ENCODE results near the gene KIAA1217. TPM values are rescaled to one million over a fixed set of nuclear protein-coding genes. Genes with fewer than 3 reads are reported as not detected.

Gene KIAA1217
- total RNA-seq, 1 experiment from 2014 or later: 2.4 TPM

DNA sequence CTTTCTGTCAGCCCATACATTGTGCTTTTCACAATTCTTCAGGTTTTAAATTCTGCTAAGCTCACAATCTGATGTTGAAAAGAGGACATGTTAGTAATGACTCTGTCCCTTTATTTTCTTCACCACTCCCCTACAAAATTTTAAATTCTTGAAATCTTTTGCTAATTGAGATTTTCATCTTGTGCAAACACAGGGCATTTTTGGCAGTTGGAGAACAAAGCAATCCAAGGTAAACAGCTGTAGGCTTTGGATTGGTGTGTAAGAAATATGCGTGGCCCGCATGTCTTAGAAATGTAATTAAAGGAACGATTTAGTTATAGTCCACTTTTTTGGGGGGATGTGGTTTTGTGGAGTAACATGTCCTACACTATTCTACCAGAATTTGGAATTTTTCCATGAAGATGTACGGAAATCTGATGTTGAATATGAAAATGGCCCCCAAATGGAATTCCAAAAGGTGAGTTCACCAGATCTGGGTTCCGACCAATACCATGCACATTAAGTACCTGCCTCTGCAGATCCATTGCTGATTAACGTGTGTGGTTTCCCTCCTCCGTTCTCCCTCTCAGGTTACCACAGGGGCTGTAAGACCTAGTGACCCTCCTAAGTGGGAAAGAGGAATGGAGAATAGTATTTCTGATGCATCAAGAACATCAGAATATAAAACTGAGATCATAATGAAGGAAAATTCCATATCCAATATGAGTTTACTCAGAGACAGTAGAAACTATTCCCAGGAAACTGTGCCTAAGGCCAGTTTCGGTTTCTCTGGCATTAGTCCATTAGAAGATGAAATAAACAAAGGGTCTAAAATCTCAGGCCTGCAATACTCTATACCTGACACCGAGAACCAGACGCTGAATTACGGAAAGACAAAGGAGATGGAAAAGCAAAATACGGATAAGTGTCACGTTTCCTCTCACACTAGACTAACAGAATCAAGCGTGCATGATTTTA, 333.7 kb downstream of the KIAA1217 start:
- no peak for DNase-seq (ENCODE audit: low read depth)

DNA sequence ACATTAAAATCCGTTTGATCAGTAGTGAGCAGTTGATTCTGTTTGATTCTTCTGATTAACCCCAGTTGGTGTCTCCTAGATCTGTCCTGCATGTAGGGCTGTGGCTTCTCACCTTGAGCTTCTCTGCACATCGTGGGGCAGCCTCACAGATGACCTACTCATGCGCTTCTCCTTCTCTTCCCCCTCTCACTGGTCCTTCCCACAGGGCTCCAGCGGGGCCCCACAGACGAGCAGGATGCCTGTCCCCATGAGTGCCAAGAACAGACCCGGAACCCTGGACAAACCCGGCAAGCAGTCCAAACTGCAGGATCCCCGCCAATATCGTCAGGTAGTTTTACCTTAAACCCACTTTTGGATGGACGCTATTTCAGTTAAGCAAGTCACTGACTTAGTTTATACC, 335.8 kb downstream of the KIAA1217 start:
- no peak for DNase-seq (ENCODE audit: low read depth)

DNA sequence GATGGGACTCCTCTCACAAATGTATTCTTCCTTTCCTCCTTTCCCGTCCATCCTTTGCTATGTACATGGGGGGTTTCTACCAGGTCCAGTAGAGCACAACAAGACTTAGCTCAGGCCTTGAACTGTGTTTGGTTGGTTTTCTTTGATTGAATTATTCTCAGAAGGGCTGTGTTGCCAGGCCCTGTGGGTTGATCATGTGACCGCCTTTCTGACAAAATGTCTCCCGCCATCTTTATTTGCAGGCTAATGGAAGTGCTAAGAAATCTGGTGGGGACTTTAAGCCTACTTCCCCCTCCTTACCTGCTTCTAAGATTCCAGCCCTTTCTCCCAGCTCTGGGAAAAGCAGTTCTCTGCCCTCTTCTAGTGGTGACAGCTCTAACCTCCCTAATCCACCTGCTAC, 336.6 kb downstream of the KIAA1217 start:
- DNase-seq (ENCODE audit: low read depth): no peak

DNA sequence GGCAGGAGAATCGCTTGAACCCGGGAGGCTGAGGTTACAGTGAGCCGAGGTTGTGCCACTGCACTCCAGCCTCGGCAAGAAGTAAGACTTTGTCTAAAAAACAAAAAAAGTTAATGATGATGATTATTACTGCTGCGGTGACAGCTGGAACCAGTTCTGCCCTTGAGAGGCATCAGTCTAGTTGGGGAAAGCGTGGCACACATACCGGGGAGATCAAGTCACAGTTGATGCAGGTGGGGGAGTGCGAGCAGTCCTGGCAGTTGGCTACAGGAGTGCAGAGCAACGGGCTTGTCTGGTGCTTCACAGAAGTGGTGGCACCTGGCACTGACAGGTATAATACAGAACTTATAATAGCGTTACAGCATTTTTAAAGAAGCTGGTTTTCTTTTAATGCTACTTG, 341.7 kb downstream of the KIAA1217 start:
- DNase-seq (ENCODE audit: low read depth): no peak

DNA sequence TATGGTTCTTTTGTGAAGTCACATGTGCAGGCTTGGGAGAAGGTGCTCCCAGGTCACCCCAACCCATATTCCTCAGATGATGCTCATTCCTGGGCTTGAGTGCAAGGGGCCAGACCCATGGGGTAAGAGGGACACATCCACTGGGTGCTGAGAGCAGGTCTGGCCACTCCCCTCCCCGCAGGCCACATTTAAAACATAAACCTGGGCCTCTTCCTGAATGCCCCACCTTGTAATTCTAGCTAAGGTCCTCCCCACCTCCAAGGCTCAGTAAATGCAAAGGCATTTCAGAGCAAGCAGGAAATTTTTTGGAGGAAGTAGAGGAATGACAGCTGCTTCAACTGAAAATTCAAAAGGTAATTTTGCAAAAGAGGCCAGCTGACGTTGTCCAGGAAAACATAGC, 342.2 kb downstream of the KIAA1217 start:
- no peak for DNase-seq (ENCODE audit: low read depth)

DNA sequence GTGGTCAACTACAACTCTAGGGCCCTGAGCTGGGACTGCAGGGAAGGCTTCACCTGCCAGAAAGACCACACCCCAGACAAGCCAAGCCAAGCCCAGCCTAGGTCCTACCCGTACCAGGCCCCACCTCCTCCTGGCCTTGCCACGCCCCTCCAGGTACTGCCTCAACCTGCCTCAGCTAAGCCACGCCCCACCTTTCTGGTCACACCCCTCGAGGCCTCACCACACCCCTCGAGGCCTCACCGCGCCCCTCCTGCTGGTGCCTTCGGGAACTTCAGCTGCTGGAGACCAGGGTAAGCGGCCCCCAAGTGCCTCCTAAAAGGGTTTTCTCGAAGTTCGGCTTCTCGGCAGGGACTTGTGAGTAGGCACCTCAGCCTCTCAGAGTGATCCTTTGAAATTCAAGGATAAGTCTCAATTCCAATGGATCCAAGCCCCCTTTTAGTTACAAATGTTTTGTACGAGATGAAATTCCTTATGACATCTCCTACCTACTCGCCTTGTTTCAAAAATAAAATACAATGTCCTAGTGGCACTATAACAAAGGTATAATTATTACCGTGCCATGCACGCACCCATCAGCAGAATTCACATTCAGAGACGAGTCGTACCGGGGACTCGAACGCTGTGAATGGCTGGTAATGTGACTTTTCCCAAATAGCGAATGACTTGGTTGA, 343.5 kb downstream of the KIAA1217 start:
- no peak for DNase-seq (ENCODE audit: low read depth)

DNA sequence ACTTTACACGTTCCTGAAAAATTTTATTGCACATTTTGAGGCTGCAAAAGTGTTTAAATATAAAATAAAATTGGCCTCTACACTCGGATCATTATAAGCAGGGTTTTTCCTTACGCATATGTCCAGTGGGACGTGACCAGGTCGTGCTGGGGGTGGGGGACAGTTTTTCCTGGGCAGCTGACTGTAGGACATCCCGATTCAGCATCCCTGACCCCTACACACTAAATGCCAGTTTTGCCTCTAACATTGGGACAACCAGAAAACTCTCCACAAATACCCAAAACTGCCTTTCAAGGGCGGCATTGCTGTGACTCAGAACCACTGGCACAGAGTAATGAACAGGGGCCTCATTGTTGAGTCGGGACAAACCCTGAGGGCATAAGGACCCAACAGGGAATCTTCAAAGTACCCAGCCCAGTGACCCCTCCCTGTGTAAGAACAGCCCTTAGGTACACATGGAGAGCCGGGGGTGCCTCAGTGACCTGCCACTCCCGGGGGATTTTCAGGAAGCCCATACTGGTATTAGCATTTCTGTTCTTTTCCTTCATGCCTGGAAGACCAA, 344.2 kb downstream of the KIAA1217 start:
- peak; percentile 43 for DNase-seq (ENCODE audit: low read depth)

DNA sequence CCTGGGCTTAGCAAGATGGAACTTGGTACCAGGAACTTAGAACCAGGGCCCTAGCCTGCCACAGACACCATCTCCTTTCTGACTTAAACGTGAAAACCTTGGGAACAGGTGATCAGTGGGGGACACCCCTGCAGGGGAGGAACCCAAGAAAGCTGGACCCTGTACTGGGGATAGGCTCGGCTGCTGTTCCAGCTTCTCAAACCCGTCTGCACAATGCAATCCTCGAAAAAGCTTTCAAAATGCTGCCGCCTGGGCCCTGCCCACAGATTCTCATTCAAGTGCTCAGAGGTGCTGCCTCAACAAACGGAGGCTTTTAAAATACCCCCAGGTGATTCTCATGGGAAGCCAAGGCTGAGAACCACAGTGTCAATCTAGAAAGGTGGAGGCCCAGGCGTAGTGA, 345.1 kb downstream of the KIAA1217 start:
- no peak for DNase-seq (ENCODE audit: low read depth)

DNA sequence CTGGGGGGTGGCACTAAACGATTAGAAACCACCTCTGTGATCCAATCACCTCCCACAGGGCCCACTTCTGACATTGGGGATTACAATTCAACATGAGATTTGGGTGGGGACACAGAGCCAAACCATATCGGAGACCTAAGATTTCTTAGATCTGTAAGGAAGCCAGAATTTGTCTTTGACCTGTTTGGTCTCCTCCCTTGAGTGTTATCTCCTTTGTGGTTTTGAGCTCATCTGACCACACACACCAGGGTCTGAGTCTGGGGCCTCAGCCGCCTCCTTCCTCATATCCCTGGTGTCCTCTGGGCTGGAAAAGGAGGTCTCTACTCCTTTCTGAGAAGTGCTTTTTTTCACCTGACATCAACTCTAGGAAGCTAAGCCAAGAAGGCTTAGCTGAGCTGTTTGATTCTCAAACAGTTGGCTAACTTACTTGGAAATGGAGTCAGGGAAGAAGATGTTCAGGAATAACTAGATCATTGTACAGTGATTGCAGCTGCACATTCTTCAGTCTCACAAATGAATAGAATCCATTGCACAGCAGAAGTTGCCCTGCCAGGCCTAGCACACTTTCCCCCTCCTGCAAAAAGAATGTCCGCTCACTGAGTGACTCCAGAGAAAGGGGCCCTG, 347.3 kb downstream of the KIAA1217 start:
- DNase-seq (ENCODE audit: low read depth): no peak

DNA sequence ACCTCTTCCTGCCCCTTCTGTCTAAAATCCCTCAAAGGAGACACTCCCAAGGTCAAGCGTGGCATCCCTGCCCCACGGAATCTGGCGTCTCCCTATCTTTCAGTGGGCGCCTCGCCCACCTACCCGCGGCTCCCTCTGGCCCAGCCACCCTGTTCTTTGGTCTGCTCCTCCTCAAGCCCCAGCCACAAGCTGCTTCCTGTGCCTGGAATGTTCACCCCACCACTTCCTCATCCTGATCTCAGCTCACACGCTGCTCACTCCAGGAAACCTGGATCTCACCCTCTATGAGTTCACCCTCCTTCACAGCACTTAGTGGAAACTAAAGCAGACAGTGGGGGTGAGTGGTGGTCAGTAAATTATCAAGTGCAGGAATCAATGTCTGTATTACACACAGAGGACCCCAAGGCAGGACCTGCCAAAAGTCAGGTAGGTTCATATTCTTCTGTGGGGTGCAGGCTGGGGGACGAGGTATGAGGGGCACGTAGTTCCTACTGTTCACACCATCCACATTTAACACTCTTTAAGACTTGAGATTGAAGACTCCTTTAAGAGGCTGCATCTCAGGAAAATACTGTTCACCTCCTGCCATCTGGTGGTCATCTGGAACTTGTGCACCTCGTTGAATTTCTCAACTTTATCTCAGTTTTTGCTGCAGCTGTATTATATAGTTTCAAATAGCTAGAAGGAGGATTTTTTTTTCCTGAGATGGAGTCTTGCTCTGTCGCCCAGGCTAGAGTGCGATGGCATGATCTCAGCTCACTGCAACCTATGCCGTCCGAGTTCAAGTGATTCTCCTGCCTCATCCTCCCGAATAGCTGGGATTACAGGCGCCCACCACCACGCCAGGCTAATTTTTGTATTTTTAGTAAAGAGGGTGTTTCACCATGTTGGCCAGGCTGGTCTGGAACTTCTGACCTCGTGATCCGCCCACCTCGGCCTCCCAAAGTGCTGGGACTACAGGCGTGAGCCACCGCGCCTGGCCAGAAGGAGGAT, 348.1 kb downstream of the KIAA1217 start:
- DNase-seq (ENCODE audit: low read depth): peak; percentile 68

DNA sequence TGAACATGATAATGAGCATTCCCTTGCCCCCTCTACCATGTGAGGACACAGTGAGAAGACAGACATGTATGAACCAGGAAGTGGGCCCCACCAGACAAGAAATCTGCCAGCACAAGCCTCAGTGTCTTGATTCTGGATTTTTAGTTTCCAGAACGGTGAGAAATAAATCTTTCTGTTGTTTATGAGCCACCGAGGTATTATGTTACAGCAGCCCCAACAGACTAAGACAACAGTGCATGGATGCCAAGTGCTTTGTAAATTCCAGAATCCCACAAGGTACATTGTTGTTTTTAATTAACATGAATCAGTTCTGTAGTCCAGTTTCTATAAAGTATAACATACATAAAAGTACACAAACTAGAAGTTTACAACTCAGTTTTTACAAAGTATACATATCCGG, 352.5 kb downstream of the KIAA1217 start:
- DNase-seq (ENCODE audit: low read depth): no peak

DNA sequence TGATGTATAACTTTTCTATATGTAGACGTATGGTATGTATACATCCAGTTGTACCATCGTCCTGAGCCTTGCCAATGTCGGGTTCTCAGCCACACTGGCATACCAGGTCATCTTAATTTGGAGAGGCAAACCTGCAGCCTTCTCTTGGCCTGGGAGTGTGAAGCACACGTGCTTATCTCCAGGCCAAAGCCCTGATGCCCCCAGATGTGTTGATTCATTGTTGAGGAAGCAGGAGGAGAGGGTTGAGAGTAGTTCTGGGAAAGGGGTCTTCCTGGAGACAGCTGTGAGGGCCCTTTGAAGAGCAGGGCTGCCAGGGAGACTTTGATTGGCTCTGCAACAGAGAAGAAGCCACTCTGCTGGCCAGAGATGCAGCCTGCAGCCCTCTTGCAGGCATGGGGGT, 359.1 kb downstream of the KIAA1217 start:
- no peak for DNase-seq (ENCODE audit: low read depth)

DNA sequence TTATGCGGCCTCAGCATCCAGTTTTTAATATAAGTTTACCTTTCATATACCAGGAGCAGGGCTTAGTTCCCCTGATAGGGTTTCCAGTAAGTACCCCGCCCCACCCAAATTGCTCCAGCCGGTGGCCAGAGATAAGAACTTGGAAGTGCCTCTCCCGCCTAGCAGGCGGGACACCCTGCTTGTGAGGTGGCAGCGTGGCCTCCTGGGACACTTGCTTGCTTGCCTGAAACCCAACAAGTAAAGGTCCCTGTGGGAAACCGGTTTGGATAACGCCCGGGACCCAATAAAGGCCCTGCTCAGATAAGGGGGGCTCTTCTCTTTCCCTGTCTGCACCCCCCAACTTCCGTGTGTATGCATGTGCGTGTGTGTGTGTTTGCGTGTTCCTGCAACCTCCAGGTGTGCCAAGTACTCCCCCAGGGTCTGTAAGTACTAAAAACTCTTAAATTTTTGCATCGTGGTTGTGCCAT, 360.4 kb downstream of the KIAA1217 start:
- DNase-seq (ENCODE audit: low read depth): no peak

DNA sequence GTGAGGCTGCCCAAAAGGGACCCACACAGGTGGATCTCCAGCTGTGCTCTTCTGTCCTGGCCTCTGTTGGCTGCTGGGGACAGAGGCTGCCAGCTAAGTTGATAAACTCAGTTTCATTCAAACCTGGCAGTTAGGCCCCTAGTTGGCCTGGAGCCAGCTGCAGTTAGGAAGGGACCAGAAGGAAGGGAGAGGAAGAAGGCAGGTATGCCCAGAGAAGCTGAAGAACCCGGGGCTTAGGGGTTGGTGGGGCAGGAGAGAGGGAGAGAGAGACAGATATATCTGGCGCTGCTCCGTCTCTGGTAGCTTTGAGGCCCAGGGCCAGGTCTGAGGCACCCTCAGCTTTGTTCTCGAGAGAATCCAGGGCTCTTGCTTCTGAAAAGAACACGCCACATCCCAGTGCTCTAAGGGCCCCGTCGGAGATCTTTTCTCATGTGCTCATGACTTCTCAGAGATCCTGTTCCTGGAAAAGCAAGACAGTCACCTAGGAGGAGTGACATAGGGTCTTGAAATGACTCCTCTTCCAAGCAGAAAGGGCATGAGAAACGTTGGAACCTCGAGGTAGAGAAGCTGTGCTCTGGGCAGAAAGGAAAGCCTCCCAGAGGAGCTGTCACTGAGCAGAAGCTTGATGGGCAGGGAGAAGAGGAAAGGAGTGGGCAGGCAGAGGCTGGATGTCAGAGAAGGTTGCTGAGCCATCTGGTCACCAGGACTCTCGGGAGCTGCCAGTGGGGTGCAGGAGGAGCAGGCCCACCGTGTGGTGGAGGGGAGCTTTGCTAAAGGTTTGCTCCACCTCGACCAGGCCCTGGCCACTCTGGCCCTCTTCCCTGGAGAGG, 361.1 kb downstream of the KIAA1217 start:
- no peak for DNase-seq (ENCODE audit: low read depth)

DNA sequence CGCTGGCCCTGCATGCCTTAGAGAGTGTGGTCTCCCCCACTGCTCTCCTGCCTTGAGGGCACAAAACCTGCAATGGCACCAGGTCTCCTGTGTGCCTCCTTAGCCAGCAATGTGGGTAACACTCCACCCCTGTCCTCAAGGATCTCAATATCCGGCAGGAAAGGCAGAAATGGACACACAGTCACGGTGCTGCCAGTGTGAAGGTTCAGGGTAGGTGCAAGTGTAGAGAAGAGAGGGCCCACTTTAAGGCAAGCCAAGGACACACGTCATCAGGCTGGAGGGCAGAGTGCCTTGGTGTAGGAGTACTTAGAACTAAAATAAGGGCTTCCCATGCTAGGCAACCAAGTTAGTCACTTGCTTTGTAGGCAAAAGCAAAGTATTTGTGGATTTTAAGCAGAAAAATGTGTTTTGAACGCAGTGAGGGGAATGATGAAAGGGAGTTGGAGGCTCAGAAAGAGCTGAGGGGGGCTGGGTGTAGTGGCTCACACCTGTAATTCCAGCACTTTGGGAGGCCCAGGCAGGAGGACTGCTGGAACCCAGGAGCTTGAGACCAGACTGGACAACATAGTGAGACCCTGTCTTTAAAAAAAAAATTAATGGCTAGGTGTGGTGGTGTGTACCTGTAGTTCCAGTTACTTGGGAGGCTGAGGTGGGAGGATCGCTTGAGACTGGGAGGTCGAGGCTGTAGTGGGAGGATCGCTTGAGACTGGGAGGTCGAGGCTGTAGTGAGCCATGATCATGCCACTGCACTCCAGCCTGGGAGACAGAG, 361.9 kb downstream of the KIAA1217 start:
- DNase-seq (ENCODE audit: low read depth): no peak

DNA sequence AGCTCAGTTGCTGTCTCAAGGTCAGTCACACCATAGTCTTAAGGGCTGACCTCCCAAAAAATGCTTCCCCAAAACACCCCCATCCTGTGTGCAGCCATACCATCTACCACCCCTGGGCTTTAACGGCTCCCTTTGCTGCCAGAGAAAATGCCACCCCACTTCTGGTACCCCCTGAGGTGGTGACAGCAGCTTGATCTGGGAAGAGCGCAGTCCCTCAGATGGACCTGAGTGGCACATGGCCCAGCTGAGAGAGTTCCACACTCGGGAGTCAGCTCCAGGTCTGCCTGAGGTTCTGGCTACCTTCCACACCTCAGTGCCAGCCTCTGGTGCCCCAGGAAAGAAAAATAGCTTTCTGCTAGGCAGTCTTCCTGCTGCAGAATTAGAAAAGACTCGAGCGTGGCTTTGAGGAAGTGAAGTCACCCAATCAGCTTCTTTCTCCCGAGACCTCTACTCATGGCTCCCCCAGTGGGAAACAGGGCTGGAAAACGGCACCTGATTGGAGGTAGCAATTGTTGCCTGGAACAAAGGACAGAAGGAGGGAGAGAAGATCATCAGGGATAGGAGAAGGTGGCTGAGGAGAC, 363.0 kb downstream of the KIAA1217 start:
- DNase-seq (ENCODE audit: low read depth): no peak

DNA sequence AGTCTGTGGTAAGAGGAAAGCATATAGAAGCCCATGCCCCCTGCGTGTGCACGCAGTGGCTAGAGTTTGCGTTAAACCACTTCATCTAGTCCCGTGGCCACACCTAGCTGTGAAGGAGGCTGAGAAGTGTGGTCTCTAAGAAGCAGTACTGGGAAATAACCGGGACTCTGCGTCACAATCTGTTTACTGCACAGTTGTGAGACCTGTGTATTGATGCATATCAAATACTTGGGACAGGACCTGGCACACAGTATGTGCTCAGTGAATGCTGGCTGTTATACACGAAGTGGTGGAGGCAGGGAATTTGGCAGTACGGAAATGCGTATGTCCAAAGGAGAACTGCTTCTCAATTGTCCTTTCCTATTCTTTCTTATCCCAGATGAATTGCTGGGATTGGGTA, 365.2 kb downstream of the KIAA1217 start:
- DNase-seq (ENCODE audit: low read depth): no peak

DNA sequence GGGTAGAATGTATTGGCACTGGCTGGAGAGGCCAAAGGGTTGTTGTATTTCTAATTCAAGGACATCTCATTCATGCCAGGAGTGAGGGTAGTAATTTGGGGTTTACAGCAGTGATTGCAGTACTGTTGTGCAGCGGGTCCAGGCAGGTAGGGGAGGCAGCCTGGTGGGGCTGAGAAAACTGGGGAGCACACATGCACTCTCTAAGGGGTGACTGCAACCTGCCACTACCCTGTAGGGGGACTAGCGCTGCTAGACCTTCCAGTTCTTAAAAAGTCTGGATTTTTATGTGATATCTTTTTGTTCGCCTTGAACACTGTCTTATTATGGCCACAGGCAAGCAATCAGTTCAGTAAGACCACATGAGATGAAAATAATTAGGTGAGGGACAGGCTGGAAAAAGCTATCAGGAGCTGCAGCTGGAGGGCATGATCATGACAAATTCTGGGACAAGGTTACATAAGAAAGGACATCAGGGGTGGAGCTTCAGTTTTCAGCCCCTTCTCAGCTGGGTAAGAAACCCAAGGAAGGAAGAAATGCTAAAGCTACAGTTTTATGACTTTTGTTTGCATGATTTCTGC, 365.7 kb downstream of the KIAA1217 start:
- no peak for DNase-seq (ENCODE audit: low read depth)

Measured in HT1080 (cell line).